Measurements from ENCODE around the gene AZIN2. TPM values are rescaled to one million over a fixed set of nuclear protein-coding genes. Genes with fewer than 3 reads are reported as not detected.

AZIN2 gene
- total RNA-seq, 1 donor from 2014 or later, result 10.4 TPM

DNA sequence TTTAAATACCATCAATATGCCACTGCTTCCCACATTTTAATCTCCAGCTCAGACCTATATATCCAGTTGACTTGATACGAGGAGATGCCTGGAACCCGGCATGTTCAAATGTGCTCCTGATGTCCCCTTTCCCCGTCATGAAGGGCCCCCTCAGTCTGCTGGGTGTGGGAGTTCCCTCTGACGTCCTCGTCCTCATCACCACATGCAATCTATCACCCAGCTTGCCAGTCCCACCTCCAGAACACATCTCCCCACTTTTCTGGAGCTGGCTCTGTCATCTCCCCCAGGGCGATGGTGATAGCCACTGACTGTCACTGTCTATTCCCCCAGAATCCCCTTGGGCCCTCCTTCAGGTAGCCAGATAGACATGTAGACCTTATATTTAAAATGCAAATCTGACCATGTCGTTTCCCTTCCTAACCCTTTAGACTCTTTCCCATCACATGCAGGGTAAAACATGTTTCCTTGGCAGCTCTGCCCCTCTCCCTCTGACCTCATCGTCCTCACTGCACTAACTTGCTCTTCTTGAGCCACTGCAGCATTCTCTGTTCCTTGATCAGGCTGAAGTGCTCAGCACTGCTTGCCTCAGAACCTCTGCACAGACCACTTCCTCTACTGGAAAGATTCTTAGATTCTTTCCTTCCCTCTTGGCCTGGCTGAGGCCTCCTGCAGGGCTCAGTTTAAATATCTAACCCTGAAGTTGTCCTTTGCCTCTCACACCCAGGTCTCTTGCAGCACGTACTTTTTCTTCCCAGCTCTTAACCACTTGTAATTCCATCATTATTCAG, 7.4 kb downstream of the AZIN2 start:
- Mint-ChIP-seq H3K4me3 (ENCODE audit: unreplicated experiment) (no peak overlapping the region), H3K36me3 (ENCODE audit: unreplicated experiment) (no peaks in the 10 kb centered on the region), H3K27ac (ENCODE audit: unreplicated experiment) (no peak overlapping the region), H3K4me1 (ENCODE audit: unreplicated experiment) (peaks cover 11% of the 10 kb centered on the region), H3K9me3 (ENCODE audit: unreplicated experiment) (no peaks in the 10 kb centered on the region), H3K27me3 (ENCODE audit: unreplicated experiment) (no peaks in the 10 kb centered on the region)
- no peak for DNase-seq (ENCODE audit: extremely low spot score, unreplicated experiment)
- TF ChIP-seq, protein P1, sequence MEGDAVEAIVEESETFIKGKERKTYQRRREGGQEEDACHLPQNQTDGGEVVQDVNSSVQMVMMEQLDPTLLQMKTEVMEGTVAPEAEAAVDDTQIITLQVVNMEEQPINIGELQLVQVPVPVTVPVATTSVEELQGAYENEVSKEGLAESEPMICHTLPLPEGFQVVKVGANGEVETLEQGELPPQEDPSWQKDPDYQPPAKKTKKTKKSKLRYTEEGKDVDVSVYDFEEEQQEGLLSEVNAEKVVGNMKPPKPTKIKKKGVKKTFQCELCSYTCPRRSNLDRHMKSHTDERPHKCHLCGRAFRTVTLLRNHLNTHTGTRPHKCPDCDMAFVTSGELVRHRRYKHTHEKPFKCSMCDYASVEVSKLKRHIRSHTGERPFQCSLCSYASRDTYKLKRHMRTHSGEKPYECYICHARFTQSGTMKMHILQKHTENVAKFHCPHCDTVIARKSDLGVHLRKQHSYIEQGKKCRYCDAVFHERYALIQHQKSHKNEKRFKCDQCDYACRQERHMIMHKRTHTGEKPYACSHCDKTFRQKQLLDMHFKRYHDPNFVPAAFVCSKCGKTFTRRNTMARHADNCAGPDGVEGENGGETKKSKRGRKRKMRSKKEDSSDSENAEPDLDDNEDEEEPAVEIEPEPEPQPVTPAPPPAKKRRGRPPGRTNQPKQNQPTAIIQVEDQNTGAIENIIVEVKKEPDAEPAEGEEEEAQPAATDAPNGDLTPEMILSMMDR (IDR thresholded peaks at IDR 0.05), result no peak

- peaks cover 11% of the 10 kb centered on the region for H3K4me1 Mint-ChIP-seq (ENCODE audit: unreplicated experiment)
- TF ChIP-seq, protein P1 (IDR thresholded peaks at IDR 0.05), result no peak
- H3K4me3 Mint-ChIP-seq (ENCODE audit: unreplicated experiment), result no peak overlapping the region
- H3K36me3 Mint-ChIP-seq (ENCODE audit: unreplicated experiment), result peaks cover under 1% of the 10 kb centered on the region
- DNase-seq (ENCODE audit: extremely low spot score, unreplicated experiment), result peak; percentile 42
- H3K27ac Mint-ChIP-seq (ENCODE audit: unreplicated experiment), result no peak overlapping the region
- H3K27me3 Mint-ChIP-seq (ENCODE audit: unreplicated experiment), result no peaks in the 10 kb centered on the region
- no peaks in the 10 kb centered on the region for H3K9me3 Mint-ChIP-seq (ENCODE audit: unreplicated experiment)
Observed at GRCh38 chr1:33089457-33089856, 8.5 kb downstream of the AZIN2 start.

DNA sequence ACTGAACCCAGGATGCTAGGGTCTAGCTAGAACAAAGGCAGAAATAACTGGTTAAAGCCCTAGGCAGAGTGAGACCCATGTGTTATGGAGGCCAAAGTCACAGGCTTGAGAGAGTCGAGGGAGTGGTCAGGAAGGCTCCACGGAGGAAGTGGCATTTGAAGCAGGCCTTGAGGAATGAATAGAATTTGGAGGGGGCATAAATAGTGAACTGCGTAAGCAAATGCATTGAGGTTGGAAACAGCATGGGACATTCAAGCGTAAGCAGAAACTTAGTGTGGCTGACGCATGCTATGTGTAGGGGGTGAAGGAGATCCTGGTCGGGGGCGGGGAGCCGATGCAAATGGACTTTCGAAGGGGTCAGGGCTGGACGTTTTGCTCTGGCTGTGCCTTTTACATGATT, 11.5 kb downstream of the AZIN2 start:
- DNase-seq (ENCODE audit: extremely low spot score, unreplicated experiment), result no peak
- H3K36me3 Mint-ChIP-seq (ENCODE audit: unreplicated experiment), result peaks cover 3% of the 10 kb centered on the region
- H3K4me3 Mint-ChIP-seq (ENCODE audit: unreplicated experiment), result no peak overlapping the region
- no peaks in the 10 kb centered on the region for H3K27me3 Mint-ChIP-seq (ENCODE audit: unreplicated experiment)
- TF ChIP-seq, protein P1 (IDR thresholded peaks at IDR 0.05), result no peak
- H3K9me3 Mint-ChIP-seq (ENCODE audit: unreplicated experiment), result no peaks in the 10 kb centered on the region
- peaks cover 15% of the 10 kb centered on the region for H3K4me1 Mint-ChIP-seq (ENCODE audit: unreplicated experiment)
- no peak overlapping the region for H3K27ac Mint-ChIP-seq (ENCODE audit: unreplicated experiment)

- Mint-ChIP-seq H3K27me3 (ENCODE audit: unreplicated experiment) (no peaks in the 10 kb centered on the region), H3K36me3 (ENCODE audit: unreplicated experiment) (peaks cover 3% of the 10 kb centered on the region), H3K4me3 (ENCODE audit: unreplicated experiment) (no peak overlapping the region), H3K9me3 (ENCODE audit: unreplicated experiment) (no peaks in the 10 kb centered on the region), H3K4me1 (ENCODE audit: unreplicated experiment) (peaks cover 16% of the 10 kb centered on the region), H3K27ac (ENCODE audit: unreplicated experiment) (no peak overlapping the region)
- TF ChIP-seq, protein P1 (IDR thresholded peaks at IDR 0.05), result no peak
- DNase-seq (ENCODE audit: extremely low spot score, unreplicated experiment), result no peak
Observed at GRCh38 chr1:33093004-33093403, 12.1 kb downstream of the AZIN2 start.

GRCh38 chr1:33094486-33094885, 13.5 kb downstream of the AZIN2 start:
- peaks cover 23% of the 10 kb centered on the region for H3K4me1 Mint-ChIP-seq (ENCODE audit: unreplicated experiment)

More at GRCh38 chr1:33094486-33094885, 13.5 kb downstream of the AZIN2 start:
- H3K27me3 Mint-ChIP-seq (ENCODE audit: unreplicated experiment), result no peaks in the 10 kb centered on the region
- H3K27ac Mint-ChIP-seq (ENCODE audit: unreplicated experiment), result no peak overlapping the region
- no peak overlapping the region for H3K4me3 Mint-ChIP-seq (ENCODE audit: unreplicated experiment)
- TF ChIP-seq, protein P1 (IDR thresholded peaks at IDR 0.05), result no peak
- H3K9me3 Mint-ChIP-seq (ENCODE audit: unreplicated experiment), result no peaks in the 10 kb centered on the region
- H3K36me3 Mint-ChIP-seq (ENCODE audit: unreplicated experiment), result peaks cover 3% of the 10 kb centered on the region
- no peak for DNase-seq (ENCODE audit: extremely low spot score, unreplicated experiment)
